Neural crest cell (in vitro differentiated cells): ENCODE results near the gene NECTIN1. TPM values are rescaled to one million over a fixed set of nuclear protein-coding genes. Genes with fewer than 3 reads are reported as not detected.

Experiments used
- DNase-seq: peaks from one replicate; pipeline ENCODE4 v3.0.0; 2021; ENCODE audit warnings: low read depth, mixed read lengths, low spot score
- H3K27ac Mint-ChIP-seq: one replicate; pipeline ENCODE4 v1.8.0; 2021; ENCODE audit warnings: mild to moderate bottlenecking, mixed read lengths; ENCODE audit not compliant: unreplicated experiment
- H3K27me3 Mint-ChIP-seq: 2 replicates; pipeline ENCODE4 v1.8.0; 2021; ENCODE audit warnings: low read depth, mild to moderate bottlenecking, mixed read lengths
- H3K36me3 Mint-ChIP-seq: 2 replicates; pipeline ENCODE4 v1.8.0; 2021; ENCODE audit warnings: low read depth, mild to moderate bottlenecking, mixed read lengths
- H3K4me1 Mint-ChIP-seq: 2 replicates; pipeline ENCODE4 v1.8.0; 2021; ENCODE audit warnings: mixed read lengths
- H3K4me3 Mint-ChIP-seq: one replicate; pipeline ENCODE4 v1.8.0; 2021; ENCODE audit warnings: mild to moderate bottlenecking, mixed read lengths
- H3K9me3 Mint-ChIP-seq: 2 replicates; pipeline ENCODE4 v1.8.0; 2021; ENCODE audit warnings: mixed read lengths
- total RNA-seq: library from RNA; stranded (reverse); gene quantifications from 2 replicates; pipeline ENCODE4 v1.2.1, GENCODE V29; 2021
- TF ChIP-seq, protein P1 (sequence below): fragments of 200-600 bp; sonication (generic); conservative IDR thresholded peaks from 2 replicates; pipeline ENCODE4 v1.5.0; 2021; ENCODE audit warnings: antibody characterized with exemption, mild to moderate bottlenecking

NECTIN1 gene
- total RNA-seq, 1 donor from 2014 or later = 49.2 TPM

DNA sequence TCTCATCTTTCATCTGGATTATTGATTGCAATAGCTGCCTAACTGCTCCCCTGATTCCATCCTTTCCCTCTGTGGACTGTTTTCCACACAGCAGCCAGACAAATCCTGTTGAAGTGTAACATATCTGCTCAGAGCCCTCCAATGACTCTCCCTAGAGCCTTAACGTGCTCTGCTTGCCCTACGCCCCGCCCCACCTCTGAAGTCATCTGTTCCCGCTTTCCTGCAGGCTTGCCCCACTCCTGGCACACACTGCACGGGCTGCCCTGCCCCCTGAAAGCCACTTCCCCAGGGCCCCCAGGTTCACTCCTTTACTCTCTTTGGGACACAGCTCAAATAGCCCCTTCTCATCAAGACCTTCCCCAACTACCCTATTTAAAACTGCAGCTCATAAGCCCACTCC, 59.5 kb downstream of the NECTIN1 start:
- H3K4me1 Mint-ChIP-seq = peaks cover 24% of the 10 kb centered on the region
- TF ChIP-seq, protein P1, sequence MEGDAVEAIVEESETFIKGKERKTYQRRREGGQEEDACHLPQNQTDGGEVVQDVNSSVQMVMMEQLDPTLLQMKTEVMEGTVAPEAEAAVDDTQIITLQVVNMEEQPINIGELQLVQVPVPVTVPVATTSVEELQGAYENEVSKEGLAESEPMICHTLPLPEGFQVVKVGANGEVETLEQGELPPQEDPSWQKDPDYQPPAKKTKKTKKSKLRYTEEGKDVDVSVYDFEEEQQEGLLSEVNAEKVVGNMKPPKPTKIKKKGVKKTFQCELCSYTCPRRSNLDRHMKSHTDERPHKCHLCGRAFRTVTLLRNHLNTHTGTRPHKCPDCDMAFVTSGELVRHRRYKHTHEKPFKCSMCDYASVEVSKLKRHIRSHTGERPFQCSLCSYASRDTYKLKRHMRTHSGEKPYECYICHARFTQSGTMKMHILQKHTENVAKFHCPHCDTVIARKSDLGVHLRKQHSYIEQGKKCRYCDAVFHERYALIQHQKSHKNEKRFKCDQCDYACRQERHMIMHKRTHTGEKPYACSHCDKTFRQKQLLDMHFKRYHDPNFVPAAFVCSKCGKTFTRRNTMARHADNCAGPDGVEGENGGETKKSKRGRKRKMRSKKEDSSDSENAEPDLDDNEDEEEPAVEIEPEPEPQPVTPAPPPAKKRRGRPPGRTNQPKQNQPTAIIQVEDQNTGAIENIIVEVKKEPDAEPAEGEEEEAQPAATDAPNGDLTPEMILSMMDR = no peak
- H3K4me3 Mint-ChIP-seq = no peak overlapping the region
- no peaks in the 10 kb centered on the region for H3K9me3 Mint-ChIP-seq
- no peak for DNase-seq
- no peaks in the 10 kb centered on the region for H3K27me3 Mint-ChIP-seq
- H3K27ac Mint-ChIP-seq = no peak overlapping the region
- peaks cover 2% of the 10 kb centered on the region for H3K36me3 Mint-ChIP-seq

DNA sequence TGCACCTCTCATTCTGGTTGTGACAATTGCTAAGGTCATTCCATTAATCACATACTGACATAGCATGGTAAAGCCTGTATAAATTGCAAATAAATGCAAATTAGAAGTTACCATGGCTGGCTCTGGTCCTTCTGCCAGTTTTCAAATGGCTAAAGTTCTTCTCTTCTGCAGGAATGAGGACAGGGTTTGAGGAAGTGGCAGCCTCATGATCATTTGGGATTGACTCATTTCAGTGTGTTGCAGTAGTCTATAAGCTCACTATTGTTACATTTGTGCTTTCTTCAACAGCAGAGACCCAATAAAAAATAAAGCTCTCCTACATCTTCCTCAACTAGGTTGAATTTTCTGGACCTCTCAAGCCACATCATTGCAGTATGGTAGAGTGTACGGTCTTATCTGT, 60.3 kb downstream of the NECTIN1 start:
- no peak overlapping the region for H3K27ac Mint-ChIP-seq
- TF ChIP-seq, protein P1 = no peak
- H3K27me3 Mint-ChIP-seq = no peaks in the 10 kb centered on the region
- no peak for DNase-seq
- H3K4me1 Mint-ChIP-seq = peaks cover 31% of the 10 kb centered on the region
- peaks cover 2% of the 10 kb centered on the region for H3K36me3 Mint-ChIP-seq
- no peak overlapping the region for H3K4me3 Mint-ChIP-seq
- H3K9me3 Mint-ChIP-seq = no peaks in the 10 kb centered on the region

DNA sequence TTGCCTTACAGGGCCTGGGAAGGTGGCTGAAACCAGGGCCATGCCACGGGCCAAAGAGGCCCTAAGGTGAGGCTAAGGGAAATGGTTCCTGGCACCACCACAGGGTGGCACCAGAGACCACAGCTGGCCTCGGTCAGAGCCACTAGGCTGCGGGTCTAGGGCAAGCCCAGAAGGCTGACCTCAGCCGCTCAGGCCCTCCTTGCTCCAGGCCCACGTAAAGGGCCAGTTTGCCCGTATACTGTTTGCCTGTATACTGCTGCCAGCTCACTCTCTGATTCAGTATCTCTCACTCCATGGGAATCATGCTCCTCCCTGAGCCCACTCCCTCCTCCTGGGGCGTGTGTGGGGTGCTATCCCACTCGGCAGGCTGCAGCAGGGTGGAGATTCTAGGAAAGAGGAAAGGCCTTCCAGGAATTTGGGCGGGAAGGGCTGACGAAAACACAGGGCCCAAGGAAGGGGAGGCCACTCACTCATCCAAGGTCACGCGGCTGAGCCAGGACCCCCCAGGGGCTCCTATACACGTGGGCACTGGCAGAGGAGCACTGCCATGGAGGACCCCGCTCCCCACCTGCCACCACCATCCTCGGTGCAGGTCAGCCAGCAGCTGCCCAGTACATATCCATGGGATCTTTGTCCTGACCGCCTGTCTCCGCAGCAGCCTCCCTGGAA, 62.4 kb downstream of the NECTIN1 start:
- TF ChIP-seq, protein P1 = peak; percentile 95
- Mint-ChIP-seq H3K9me3 (no peaks in the 10 kb centered on the region), H3K36me3 (peaks cover 2% of the 10 kb centered on the region), H3K4me3 (peak overlapping the region; percentile 33), H3K27me3 (no peaks in the 10 kb centered on the region), H3K27ac (no peak overlapping the region), H3K4me1 (peaks cover 31% of the 10 kb centered on the region)
- peak; percentile 82 for DNase-seq

DNA sequence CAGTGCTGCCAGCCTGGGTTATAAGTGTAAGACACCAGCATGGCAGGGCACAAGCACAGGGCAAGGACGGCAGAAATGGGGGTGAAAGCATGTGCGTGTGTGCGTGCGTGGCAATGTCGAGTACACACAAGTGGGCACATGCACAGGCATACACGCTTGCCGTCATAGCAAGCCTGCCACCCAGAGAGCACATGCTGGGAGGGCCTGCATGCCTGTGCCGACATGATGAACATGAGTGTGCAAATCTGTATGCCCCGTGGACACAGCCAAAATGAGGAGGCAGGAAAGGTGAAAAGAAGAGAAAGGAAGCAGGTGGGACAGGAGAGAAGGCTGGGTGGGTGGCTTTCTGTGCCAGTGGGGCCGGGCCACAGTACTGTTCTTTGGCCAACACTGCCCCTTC, 62.9 kb downstream of the NECTIN1 start:
- H3K27me3 Mint-ChIP-seq = no peaks in the 10 kb centered on the region
- no peak overlapping the region for H3K27ac Mint-ChIP-seq
- TF ChIP-seq, protein P1 = no peak
- H3K9me3 Mint-ChIP-seq = no peaks in the 10 kb centered on the region
- DNase-seq = no peak
- H3K4me1 Mint-ChIP-seq = peaks cover 26% of the 10 kb centered on the region
- peak overlapping the region; percentile 33 for H3K4me3 Mint-ChIP-seq
- peaks cover 2% of the 10 kb centered on the region for H3K36me3 Mint-ChIP-seq

DNA sequence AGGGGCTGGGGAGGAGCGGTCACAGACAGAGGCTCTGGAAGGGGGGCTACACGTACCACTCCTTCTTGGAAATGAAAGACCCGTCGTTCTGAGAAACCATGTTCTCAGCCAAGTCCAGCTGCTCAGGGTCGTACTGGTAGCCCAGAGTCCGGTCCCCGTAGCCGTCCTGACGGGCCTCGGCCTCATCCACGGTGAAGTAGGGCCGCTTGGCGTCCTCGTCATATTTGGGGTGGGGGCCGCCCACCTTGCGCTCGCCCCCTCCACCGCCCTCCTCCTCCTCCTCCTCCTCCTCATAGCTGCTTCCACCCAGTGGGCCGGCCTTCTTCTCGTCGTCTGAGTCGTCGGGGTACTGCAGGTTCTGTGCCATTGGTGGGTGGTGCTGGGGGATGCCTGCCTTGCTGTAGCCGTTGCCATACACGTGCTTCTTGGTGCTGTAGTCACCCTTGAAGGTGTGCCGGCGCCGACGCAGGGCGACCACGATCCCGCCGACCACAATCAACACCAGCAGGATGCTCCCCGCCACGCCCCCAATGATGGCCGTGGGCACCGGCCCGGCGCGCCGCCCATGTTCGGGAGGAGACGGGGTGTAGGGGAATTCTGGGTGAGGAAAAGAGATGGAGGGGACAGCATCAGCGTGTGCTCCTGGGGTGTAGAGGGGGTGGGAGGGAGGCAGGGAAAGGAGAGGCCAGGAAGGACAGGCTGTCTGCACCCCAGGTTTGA, 64.1 kb downstream of the NECTIN1 start:
- Mint-ChIP-seq H3K36me3 (peaks cover 2% of the 10 kb centered on the region), H3K4me3 (no peak overlapping the region), H3K4me1 (peaks cover 22% of the 10 kb centered on the region)

More for the DNA sequence above, 64.1 kb downstream of the NECTIN1 start:
- TF ChIP-seq, protein P1 = no peak
- no peak overlapping the region for H3K27ac Mint-ChIP-seq
- H3K9me3 Mint-ChIP-seq = no peaks in the 10 kb centered on the region
- no peaks in the 10 kb centered on the region for H3K27me3 Mint-ChIP-seq
- no peak for DNase-seq
